HEK293T (cell line): ENCODE data around the gene NCLN.

Experiments
- CTCF ChIA-PET: fragments of 350-600 bp; formaldehyde crosslinking; extraction: SDS; loops from one replicate; lab custom pipeline; 2021; ENCODE audit warnings: antibody characterized with exemption, inconsistent platforms; lab: Yijun Ruan, JAX
- POLR2A ChIA-PET: fragments of 350-600 bp; formaldehyde crosslinking; extraction: SDS; loops from one replicate; lab custom pipeline; 2020; ENCODE audit warnings: antibody characterized with exemption, inconsistent platforms; lab: Yijun Ruan, JAX
- DNase-seq: peaks from one replicate; pipeline ENCODE4 v3.0.0; 2012; ENCODE audit warnings: mixed read lengths; ENCODE audit errors: extremely low spot score
- ARNT ChIP-seq: fragments of 450-650 bp; IDR thresholded peaks from 2 replicates; pipeline ENCODE4 v1.6.1; 2017; ENCODE audit warnings: mild to moderate bottlenecking
- BHLHE40 ChIP-seq: fragments of 450-650 bp; IDR thresholded peaks from 2 replicates; pipeline ENCODE4 v1.6.1; 2016; ENCODE audit warnings: mild to moderate bottlenecking, moderate library complexity, borderline replicate concordance
- CTBP1 ChIP-seq: fragments of 450-650 bp; IDR thresholded peaks from 2 replicates; pipeline ENCODE4 v1.6.1; 2016; ENCODE audit warnings: borderline replicate concordance
- ELF4 ChIP-seq: fragments of 450-650 bp; IDR thresholded peaks from 2 replicates; pipeline ENCODE4 v1.6.1; 2017; ENCODE audit warnings: antibody characterized with exemption
- FOXA1 ChIP-seq: fragments of 450-650 bp; IDR thresholded peaks from 2 replicates; pipeline ENCODE4 v1.6.1; 2016; ENCODE audit warnings: mild to moderate bottlenecking
- FOXK2 ChIP-seq: fragments of 450-650 bp; IDR thresholded peaks from 2 replicates; pipeline ENCODE4 v1.6.1; 2016; ENCODE audit warnings: mild to moderate bottlenecking
- FOXM1 ChIP-seq: fragments of 450-650 bp; IDR thresholded peaks from 2 replicates; pipeline ENCODE4 v1.6.1; 2017; ENCODE audit warnings: mild to moderate bottlenecking, borderline replicate concordance
- HDGF ChIP-seq: fragments of 450-650 bp; IDR thresholded peaks from 2 replicates; pipeline ENCODE4 v1.6.1; 2017; ENCODE audit warnings: antibody characterized with exemption, borderline replicate concordance
- L3MBTL2 ChIP-seq: fragments of 450-650 bp; conservative IDR thresholded peaks from 2 replicates; pipeline ENCODE4 v1.6.1; 2016; ENCODE audit warnings: mild to moderate bottlenecking
- LEF1 ChIP-seq: fragments of 450-650 bp; IDR thresholded peaks from 2 replicates; pipeline ENCODE4 v1.6.1; 2017; ENCODE audit warnings: mild to moderate bottlenecking, borderline replicate concordance
- NFRKB ChIP-seq: fragments of 450-650 bp; IDR thresholded peaks from 2 replicates; pipeline ENCODE4 v1.6.1; 2016; ENCODE audit warnings: mild to moderate bottlenecking, moderate library complexity
- SP1 ChIP-seq: fragments of 450-650 bp; IDR thresholded peaks from 2 replicates; pipeline ENCODE4 v1.6.1; 2017
- SUZ12 ChIP-seq: fragments of 450-650 bp; IDR thresholded peaks from 2 replicates; pipeline ENCODE4 v1.6.1; 2016; ENCODE audit warnings: mild to moderate bottlenecking
- TARDBP ChIP-seq: fragments of 450-650 bp; IDR thresholded peaks from 2 replicates; pipeline ENCODE4 v1.6.1; 2016
- ZNF384 ChIP-seq: fragments of 450-650 bp; IDR thresholded peaks from 2 replicates; pipeline ENCODE4 v1.6.1; 2016
- TF ChIP-seq, protein P1 (sequence below): fragments of 450-650 bp; IDR thresholded peaks from 2 replicates; pipeline ENCODE4 v1.6.1; 2016

The NCLN gene

DNA sequence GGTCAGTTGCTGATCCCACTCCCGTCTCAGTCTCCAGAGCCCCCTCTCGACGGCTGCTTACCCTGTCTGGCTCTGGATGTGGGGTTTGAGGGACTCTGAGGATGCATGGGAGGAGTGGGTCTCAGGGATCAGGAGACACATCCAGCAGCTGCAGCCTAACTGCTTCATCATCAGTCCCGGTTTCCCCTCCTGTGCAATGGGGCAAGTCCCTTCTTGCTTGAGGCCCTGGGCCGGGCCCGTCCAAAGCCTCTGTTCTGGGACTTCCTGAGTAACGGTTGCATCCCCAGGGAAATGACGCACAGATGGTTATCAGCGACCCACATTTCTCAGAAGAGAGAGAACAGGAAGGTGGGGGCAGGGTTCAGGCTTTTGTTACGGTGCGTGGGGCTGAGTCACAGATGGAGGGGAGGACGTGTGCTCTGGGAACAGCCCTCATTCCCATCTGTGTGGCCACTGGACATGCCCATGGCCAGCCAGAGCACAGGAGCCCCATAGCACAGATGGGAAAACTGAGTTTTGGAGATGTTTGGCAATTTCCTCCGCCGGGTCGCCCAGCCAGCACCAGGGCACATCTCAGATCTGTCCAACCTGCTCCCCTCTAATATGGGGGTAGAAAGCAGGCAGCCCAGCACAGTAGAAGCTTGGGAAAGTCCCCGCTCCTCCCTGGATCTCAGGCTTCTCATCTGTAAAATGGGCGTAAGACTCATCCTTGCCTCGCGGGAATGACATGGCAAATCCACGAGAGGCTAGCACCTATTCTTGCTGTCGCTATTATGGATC lies 30.6 kb upstream of the NCLN start:
- ChIA-PET CTCF (no interaction called here), POLR2A (no interaction called here)

DNA sequence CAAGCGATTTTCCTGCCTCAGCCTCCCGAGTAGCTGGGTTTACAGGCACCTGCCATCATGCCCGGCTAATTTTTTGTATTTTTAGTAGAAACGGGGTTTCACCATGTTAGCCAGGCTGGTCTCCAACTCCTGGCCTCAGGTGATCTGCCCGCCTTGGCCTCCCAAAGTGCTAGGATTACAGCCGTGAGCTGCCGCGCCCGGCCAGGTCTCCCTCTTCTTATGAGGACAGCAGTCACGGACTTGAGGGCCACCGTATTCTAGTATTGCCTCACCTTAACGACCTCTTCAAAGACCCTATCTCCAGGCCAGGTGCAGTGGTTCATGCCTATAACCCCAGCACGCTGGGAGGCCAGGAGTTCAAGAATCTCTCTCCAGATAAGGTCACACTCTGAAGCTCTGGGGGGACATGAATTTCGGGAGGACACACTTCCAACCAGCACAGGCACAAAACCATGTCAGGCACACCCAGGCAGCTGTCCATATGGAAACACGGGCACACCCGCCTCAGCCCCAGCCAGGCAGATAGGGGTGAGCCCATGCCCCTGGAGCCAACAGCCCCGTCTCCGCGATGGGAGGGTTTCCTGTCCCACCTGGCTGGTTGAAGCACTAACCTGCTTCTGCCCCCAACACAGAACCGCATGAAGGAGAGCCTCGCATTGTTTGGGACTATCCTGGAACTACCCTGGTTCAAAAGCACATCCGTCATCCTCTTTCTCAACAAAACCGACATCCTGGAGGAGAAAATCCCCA lies 28.5 kb upstream of the NCLN start:
- no peak for TF ChIP-seq NFRKB
- TF ChIP-seq, protein P1, sequence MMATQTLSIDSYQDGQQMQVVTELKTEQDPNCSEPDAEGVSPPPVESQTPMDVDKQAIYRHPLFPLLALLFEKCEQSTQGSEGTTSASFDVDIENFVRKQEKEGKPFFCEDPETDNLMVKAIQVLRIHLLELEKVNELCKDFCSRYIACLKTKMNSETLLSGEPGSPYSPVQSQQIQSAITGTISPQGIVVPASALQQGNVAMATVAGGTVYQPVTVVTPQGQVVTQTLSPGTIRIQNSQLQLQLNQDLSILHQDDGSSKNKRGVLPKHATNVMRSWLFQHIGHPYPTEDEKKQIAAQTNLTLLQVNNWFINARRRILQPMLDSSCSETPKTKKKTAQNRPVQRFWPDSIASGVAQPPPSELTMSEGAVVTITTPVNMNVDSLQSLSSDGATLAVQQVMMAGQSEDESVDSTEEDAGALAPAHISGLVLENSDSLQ = no peak
- TF ChIP-seq TARDBP = no peak
- no peak for TF ChIP-seq ZNF384
- no peak for TF ChIP-seq SP1
- TF ChIP-seq CTBP1 = no peak
- no peak for TF ChIP-seq FOXK2
- TF ChIP-seq FOXM1 = no peak
- no peak for TF ChIP-seq BHLHE40
- no peak for TF ChIP-seq LEF1
- TF ChIP-seq HDGF = no peak
- no peak for TF ChIP-seq L3MBTL2
- TF ChIP-seq ARNT = no peak
- TF ChIP-seq SUZ12 = no peak
- CTCF ChIA-PET = interaction anchor here (0.6 kb wide), 1 partner anchor 13 kb away, joined by 3 read pairs; no protein-coding TSS in a partner anchor
- POLR2A ChIA-PET = no interaction called here
- DNase-seq = no peak

More for the DNA sequence above, 30.6 kb upstream of the NCLN start:
- DNase-seq = no peak
- TF ChIP-seq LEF1 = no peak

DNA sequence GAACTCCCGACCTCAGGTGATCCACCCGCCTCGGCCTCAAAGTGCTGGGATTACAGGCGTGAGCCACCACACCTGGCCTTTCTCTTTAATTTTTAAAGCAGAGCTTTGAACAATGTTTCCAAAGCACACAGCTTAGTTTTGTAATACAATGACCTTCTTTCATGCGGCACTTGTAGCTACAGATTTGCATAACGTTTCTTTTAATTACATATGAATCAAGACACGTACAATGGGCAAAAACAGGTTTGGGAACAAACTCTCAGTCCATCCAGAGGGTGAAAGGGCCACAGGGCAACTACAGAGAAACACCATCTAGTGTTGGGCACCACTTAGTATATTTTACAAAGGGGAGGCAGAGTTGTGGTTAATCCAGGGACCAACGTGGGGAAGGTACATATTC lies 26.2 kb upstream of the NCLN start:
- POLR2A ChIA-PET = no interaction called here
- DNase-seq = no peak
- CTCF ChIA-PET = no interaction called here
- TF ChIP-seq LEF1 = no peak
- no peak for TF ChIP-seq L3MBTL2
- no peak for TF ChIP-seq ZNF384

DNA sequence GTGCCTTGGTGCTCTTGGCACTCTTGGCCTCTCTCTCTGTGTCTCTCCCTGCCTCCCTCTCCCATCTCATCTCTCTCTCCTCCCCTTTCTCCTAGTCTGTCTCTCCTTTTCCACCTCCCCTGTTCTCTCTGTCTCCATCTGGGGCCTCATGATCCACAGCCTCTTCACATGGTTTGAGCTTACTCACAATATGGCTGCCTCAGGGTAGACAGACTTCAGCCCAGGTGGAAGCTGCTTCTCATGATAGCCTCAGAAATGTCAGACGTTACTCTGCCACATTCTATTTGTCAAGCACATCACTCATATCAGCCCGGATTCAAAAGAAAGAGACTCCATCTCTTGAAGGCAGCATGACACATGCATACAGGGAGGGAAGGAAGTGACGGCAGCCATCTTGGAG lies 25.5 kb upstream of the NCLN start:
- DNase-seq = no peak
- TF ChIP-seq HDGF (no peak), FOXK2 (no peak), ARNT (no peak), L3MBTL2 (no peak), SUZ12 (no peak), CTBP1 (no peak)
- ChIA-PET CTCF (no interaction called here), POLR2A (no interaction called here)

DNA sequence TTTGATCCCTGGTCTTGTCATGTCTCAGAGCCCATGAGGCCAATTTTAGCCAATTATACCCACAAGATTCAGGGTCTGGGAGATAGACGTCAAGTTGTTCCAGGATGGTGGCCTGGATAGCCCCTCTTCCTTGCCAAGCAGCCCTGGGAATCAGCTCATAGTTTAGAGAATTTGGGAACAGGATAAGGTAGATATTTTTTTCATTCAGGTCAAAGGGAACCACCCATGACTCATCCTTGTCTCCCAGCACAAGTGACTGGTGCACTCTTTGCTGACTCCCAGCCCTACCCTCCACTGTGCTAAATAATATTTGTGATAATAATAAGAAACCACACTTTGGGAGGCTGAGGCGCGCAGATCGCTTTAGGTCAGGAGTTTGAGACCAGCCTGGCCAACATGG lies 24.3 kb upstream of the NCLN start:
- no peak for DNase-seq

DNA sequence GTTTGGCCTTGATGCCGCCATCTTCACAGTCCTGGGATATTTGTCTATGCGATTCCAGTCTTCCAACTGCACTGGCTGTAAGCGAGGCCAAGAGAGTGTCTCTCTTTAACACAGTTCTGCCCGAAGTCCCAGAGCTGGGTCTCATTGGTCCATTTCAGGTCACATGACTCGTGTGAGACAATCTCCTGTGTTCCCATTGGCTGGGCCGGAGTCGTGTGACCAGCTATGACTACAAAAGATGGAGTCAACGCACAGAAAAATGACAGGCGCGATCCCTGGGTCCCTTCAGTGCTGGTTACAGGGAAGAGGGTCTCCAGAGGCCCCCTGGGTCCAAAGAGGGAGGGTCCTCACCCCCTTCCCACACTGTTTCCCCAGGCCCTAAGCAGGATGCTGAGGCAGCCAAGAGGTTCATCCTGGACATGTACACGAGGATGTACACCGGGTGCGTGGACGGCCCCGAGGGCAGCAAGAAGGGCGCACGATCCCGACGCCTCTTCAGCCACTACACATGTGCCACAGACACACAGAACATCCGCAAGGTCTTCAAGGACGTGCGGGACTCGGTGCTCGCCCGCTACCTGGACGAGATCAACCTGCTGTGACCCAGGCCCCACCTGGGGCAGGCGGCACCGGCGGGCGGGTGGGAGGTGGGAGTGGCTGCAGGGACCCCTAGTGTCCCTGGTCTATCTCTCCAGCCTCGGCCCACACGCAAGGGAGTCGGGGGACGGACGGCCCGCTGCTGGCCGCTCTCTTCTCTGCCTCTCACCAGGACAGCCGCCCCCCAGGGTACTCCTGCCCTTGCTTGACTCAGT lies 23.1 kb upstream of the NCLN start:
- POLR2A ChIA-PET = no interaction called here
- no peak for DNase-seq
- CTCF ChIA-PET = interaction anchor here (1.6 kb wide), 1 partner anchor 33 kb away, joined by 4 read pairs; no protein-coding TSS in a partner anchor
- TF ChIP-seq TARDBP = no peak
- no peak for TF ChIP-seq FOXM1
- TF ChIP-seq HDGF = no peak
- TF ChIP-seq ZNF384 = no peak
- TF ChIP-seq NFRKB = no peak
- TF ChIP-seq FOXA1 = no peak
- no peak for TF ChIP-seq LEF1
- TF ChIP-seq ELF4 = no peak
- no peak for TF ChIP-seq SUZ12
- TF ChIP-seq, protein P1 = no peak
- no peak for TF ChIP-seq L3MBTL2
- TF ChIP-seq SP1 = no peak
- TF ChIP-seq ARNT = no peak
- TF ChIP-seq CTBP1 = no peak
- no peak for TF ChIP-seq BHLHE40
- TF ChIP-seq FOXK2 = no peak

More for the DNA sequence above, 24.3 kb upstream of the NCLN start:
- TF ChIP-seq CTBP1 (no peak), ZNF384 (no peak), TARDBP (no peak), FOXK2 (no peak), FOXA1 (no peak), ARNT (no peak), BHLHE40 (no peak), NFRKB (no peak), FOXM1 (no peak), SP1 (no peak), ELF4 (no peak), LEF1 (no peak), SUZ12 (no peak), HDGF (no peak), L3MBTL2 (no peak)
- TF ChIP-seq, protein P1 = no peak
- ChIA-PET CTCF (interaction anchor here (0.6 to 1.6 kb wide), 3 partner anchors 32 to 202 kb away, joined by 3 to 4 read pairs (median 3); no protein-coding TSS in a partner anchor), POLR2A (interaction anchor here (1.1 kb wide), 1 partner anchor 211 kb away, joined by 4 read pairs; no protein-coding TSS in a partner anchor)
